ENCODE measurements around the gene GSE1.
A peak's percentile ranks its signal among the peaks of the same experiment; 100 is the strongest.

Gene GSE1

GRCh38 chr16:85675251-85675874, 62.2 kb downstream of the GSE1 start:
- no peak for DNase-seq (ENCODE audit: low read depth in 1 of 2, low spot score in 1 of 2)

- DNase-seq (ENCODE audit: low read depth in 1 of 2, low spot score in 1 of 2) = no peak
These were observed 63.3 kb downstream of the GSE1 start for GRCh38 chr16:85676466-85676865.

- DNase-seq (ENCODE audit: low read depth in 1 of 2, low spot score in 1 of 2) = no peak
These were observed 64.4 kb downstream of the GSE1 start for GRCh38 chr16:85677383-85677967.

GRCh38 chr16:85678016-85678415, 64.9 kb downstream of the GSE1 start:
- DNase-seq (ENCODE audit: low read depth in 1 of 2, low spot score in 1 of 2) = no peak

- no peak for DNase-seq (ENCODE audit: low read depth in 1 of 2, low spot score in 1 of 2)
These were observed 65.7 kb downstream of the GSE1 start for GRCh38 chr16:85678821-85679220.

GRCh38 chr16:85679870-85680269, 66.7 kb downstream of the GSE1 start:
- no peak for DNase-seq (ENCODE audit: low read depth in 1 of 2, low spot score in 1 of 2)

GRCh38 chr16:85680352-85680944, 67.3 kb downstream of the GSE1 start:
- DNase-seq (ENCODE audit: low read depth in 1 of 2, low spot score in 1 of 2) = no peak

- no peak for DNase-seq (ENCODE audit: low read depth in 1 of 2, low spot score in 1 of 2)
These were observed 68.1 kb downstream of the GSE1 start for GRCh38 chr16:85681255-85681654.

- no peak for DNase-seq (ENCODE audit: low read depth in 1 of 2, low spot score in 1 of 2)
These were observed 69.4 kb downstream of the GSE1 start for GRCh38 chr16:85682516-85682915.

- DNase-seq (ENCODE audit: low read depth in 1 of 2, low spot score in 1 of 2) = no peak
These were observed 70.2 kb downstream of the GSE1 start for GRCh38 chr16:85683363-85683762.

- DNase-seq (ENCODE audit: low read depth in 1 of 2, low spot score in 1 of 2) = no peak
These were observed 72.1 kb downstream of the GSE1 start for GRCh38 chr16:85685251-85685650.

GRCh38 chr16:85686912-85687591, 73.9 kb downstream of the GSE1 start:
- no peak for DNase-seq (ENCODE audit: low read depth in 1 of 2, low spot score in 1 of 2)

- no peak for DNase-seq (ENCODE audit: low read depth in 1 of 2, low spot score in 1 of 2)
These were observed 74.7 kb downstream of the GSE1 start for GRCh38 chr16:85687651-85688471.

- DNase-seq (ENCODE audit: low read depth in 1 of 2, low spot score in 1 of 2) = peak; percentile 80 to 84
These were observed 75.6 kb downstream of the GSE1 start, which contains the start of gene GINS2 for GRCh38 chr16:85688586-85689284. GINS2 (minus strand) TSS chr16:85688954; CDS start chr16:85688898, 56 bp downstream.

GRCh38 chr16:85689285-85689949, 76.3 kb downstream of the GSE1 start:
- no peak for DNase-seq (ENCODE audit: low read depth in 1 of 2, low spot score in 1 of 2)

- no peak for DNase-seq (ENCODE audit: low read depth in 1 of 2, low spot score in 1 of 2)
These were observed 76.8 kb downstream of the GSE1 start for GRCh38 chr16:85689950-85690320.

GRCh38 chr16:85690469-85691064, 77.4 kb downstream of the GSE1 start:
- no peak for DNase-seq (ENCODE audit: low read depth in 1 of 2, low spot score in 1 of 2)

GRCh38 chr16:85695196-85696128, 82.3 kb downstream of the GSE1 start:
- DNase-seq (ENCODE audit: low read depth in 1 of 2, low spot score in 1 of 2) = no peak

- DNase-seq (ENCODE audit: low read depth in 1 of 2, low spot score in 1 of 2) = no peak
These were observed 83.7 kb downstream of the GSE1 start for GRCh38 chr16:85696781-85697180.

Measured in activated CD4-positive, alpha-beta T cell treated with anti-CD3 and anti-CD28 coated beads, Interleukin-2, amount 50 U/mL, for 24 hours (primary cell).